Gastrocnemius medialis (tissue), 4 donors: ENCODE data around the gene EFCAB5.

Source experiments
- POLR2A ChIP-seq, 2 donors: fragments of 450-650 bp; IDR thresholded peaks; one replicate each; pipeline ENCODE4 v1.6.1; 2017; ENCODE audit warnings: antibody characterized with exemption in 2 of 2, mild to moderate bottlenecking in 2 of 2, moderate library complexity in 2 of 2
- TF ChIP-seq, protein P1 (sequence below), 5 experiments: fragments of 450-650 bp in 3 of 5; fragments of 200-600 bp in 2 of 5; sonication (generic) in 2 of 5; IDR thresholded peaks in 4 of 5; conservative IDR thresholded peaks in 1 of 5; 1 replicate in 4 of 5; 2 replicates in 1 of 5; pipeline ENCODE4 v1.5.1; 2016 to 2019; ENCODE audit warnings: antibody characterized with exemption in 5 of 5, mild to moderate bottlenecking in 3 of 5, moderate library complexity in 3 of 5

DNA sequence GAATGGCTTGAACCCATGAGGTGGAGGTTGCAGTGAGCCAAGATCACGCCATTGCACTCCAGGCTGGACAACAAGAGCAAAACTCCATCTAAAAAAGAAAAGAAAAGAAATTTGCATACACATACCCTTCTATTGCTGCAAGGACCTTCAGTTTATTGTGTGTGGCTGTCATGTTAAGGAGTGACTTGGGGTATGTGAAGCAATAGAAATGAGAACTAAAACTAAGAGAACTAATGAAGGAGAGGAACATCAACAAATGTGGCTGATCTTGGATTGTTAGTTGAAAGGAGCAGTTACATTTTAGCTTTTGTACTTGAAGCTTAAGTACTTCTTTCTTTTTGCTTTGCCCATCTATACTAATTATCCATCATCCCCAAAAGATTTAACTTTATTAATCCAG, 162.5 kb downstream of the EFCAB5 start:
- TF ChIP-seq, protein P1, sequence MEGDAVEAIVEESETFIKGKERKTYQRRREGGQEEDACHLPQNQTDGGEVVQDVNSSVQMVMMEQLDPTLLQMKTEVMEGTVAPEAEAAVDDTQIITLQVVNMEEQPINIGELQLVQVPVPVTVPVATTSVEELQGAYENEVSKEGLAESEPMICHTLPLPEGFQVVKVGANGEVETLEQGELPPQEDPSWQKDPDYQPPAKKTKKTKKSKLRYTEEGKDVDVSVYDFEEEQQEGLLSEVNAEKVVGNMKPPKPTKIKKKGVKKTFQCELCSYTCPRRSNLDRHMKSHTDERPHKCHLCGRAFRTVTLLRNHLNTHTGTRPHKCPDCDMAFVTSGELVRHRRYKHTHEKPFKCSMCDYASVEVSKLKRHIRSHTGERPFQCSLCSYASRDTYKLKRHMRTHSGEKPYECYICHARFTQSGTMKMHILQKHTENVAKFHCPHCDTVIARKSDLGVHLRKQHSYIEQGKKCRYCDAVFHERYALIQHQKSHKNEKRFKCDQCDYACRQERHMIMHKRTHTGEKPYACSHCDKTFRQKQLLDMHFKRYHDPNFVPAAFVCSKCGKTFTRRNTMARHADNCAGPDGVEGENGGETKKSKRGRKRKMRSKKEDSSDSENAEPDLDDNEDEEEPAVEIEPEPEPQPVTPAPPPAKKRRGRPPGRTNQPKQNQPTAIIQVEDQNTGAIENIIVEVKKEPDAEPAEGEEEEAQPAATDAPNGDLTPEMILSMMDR (IDR thresholded peaks at IDR 0.05 in 4 of 5, conservative IDR thresholded peaks at IDR 0.05 in 1 of 5) = no peak
- TF ChIP-seq POLR2A (IDR thresholded peaks at IDR 0.05) = no peak
